ENCODE measurements around the gene SSH2. TPM values are rescaled to one million over a fixed set of nuclear protein-coding genes. Genes with fewer than 3 reads are reported as not detected.
"Not testable (repeated sequence)": the region's sequence is repeated elsewhere in the genome, so short reads cannot be mapped to it uniquely, and the experiment has no call there.

Gene SSH2
- total RNA-seq, 1 experiment from 2014 or later = 2.8 TPM

- H3K9me3 ChIP-seq = no peaks in the 10 kb centered on the region
- H3K27me3 ChIP-seq = no peaks in the 10 kb centered on the region
- no peak overlapping the region for H3K4me3 ChIP-seq
- H3K36me3 ChIP-seq = peaks cover 5% of the 10 kb centered on the region; the same call in 1 of the 2 replicates
- no peak for DNase-seq
These were observed 260.8 kb downstream of the SSH2 start for GRCh38 chr17:29669266-29669665.

- H3K27me3 ChIP-seq = no peaks in the 10 kb centered on the region
- DNase-seq = no peak
- no peaks in the 10 kb centered on the region for H3K9me3 ChIP-seq
- H3K36me3 ChIP-seq = peaks cover 5% of the 10 kb centered on the region; the same call in 1 of the 2 replicates
- H3K4me3 ChIP-seq = no peak overlapping the region
These were observed 262.1 kb downstream of the SSH2 start for GRCh38 chr17:29667969-29668368.

GRCh38 chr17:29665481-29665810, 264.6 kb downstream of the SSH2 start:
- H3K27me3 ChIP-seq = no peaks in the 10 kb centered on the region
- H3K9me3 ChIP-seq = no peaks in the 10 kb centered on the region
- no peak overlapping the region for H3K4me3 ChIP-seq
- no peak for DNase-seq
- H3K36me3 ChIP-seq = peaks cover 5% of the 10 kb centered on the region; the same call in 1 of the 2 replicates

- no peaks in the 10 kb centered on the region for H3K27me3 ChIP-seq
- no peak overlapping the region for H3K4me3 ChIP-seq
- no peak for DNase-seq
- peaks cover 5% of the 10 kb centered on the region; the same call in 1 of the 2 replicates for H3K36me3 ChIP-seq
- H3K9me3 ChIP-seq = no peaks in the 10 kb centered on the region
These were observed 265.1 kb downstream of the SSH2 start for GRCh38 chr17:29664743-29665480.

GRCh38 chr17:29663155-29663554, 266.9 kb downstream of the SSH2 start:
- H3K27me3 ChIP-seq = no peaks in the 10 kb centered on the region
- DNase-seq = no peak
- H3K4me3 ChIP-seq = no peak overlapping the region
- H3K36me3 ChIP-seq = peaks cover 5% of the 10 kb centered on the region; the same call in 1 of the 2 replicates
- H3K9me3 ChIP-seq = no peaks in the 10 kb centered on the region

GRCh38 chr17:29661213-29661612, 268.8 kb downstream of the SSH2 start:
- Histone ChIP-seq H3K27me3 (no peaks in the 10 kb centered on the region), H3K9me3 (no peaks in the 10 kb centered on the region), H3K36me3 (no peaks in the 10 kb centered on the region), H3K4me3 (no peak overlapping the region)
- no peak for DNase-seq

- no peak for DNase-seq
- H3K9me3 ChIP-seq = no peaks in the 10 kb centered on the region
- no peak overlapping the region for H3K4me3 ChIP-seq
- H3K36me3 ChIP-seq = no peaks in the 10 kb centered on the region
- H3K27me3 ChIP-seq = no peaks in the 10 kb centered on the region
These were observed 270.9 kb downstream of the SSH2 start for GRCh38 chr17:29659155-29659554.

- Histone ChIP-seq H3K27me3 (no peaks in the 10 kb centered on the region), H3K36me3 (no peaks in the 10 kb centered on the region), H3K4me3 (no peak overlapping the region), H3K9me3 (no peaks in the 10 kb centered on the region)
- no peak for DNase-seq
These were observed 274.7 kb downstream of the SSH2 start for GRCh38 chr17:29655323-29655722.

GRCh38 chr17:29653995-29654714, 275.9 kb downstream of the SSH2 start:
- Histone ChIP-seq H3K36me3 (no peaks in the 10 kb centered on the region), H3K27me3 (no peaks in the 10 kb centered on the region), H3K9me3 (no peaks in the 10 kb centered on the region), H3K4me3 (no peak overlapping the region)
- no peak for DNase-seq

GRCh38 chr17:29652976-29653375, 277.1 kb downstream of the SSH2 start:
- no peak overlapping the region for H3K4me3 ChIP-seq
- no peaks in the 10 kb centered on the region for H3K27me3 ChIP-seq
- no peaks in the 10 kb centered on the region for H3K9me3 ChIP-seq
- DNase-seq = no peak
- no peaks in the 10 kb centered on the region for H3K36me3 ChIP-seq

GRCh38 chr17:29651913-29652312, 278.1 kb downstream of the SSH2 start:
- H3K9me3 ChIP-seq, H3K4me3 ChIP-seq, DNase-seq, H3K27me3 ChIP-seq, H3K36me3 ChIP-seq: not testable (repeated sequence)

GRCh38 chr17:29650396-29650795, 279.6 kb downstream of the SSH2 start:
- Histone ChIP-seq H3K36me3 (no peaks in the 10 kb centered on the region), H3K9me3 (no peaks in the 10 kb centered on the region), H3K4me3 (no peak overlapping the region), H3K27me3 (no peaks in the 10 kb centered on the region)
- DNase-seq = no peak

- no peak for DNase-seq
- H3K27me3 ChIP-seq = no peaks in the 10 kb centered on the region
- no peaks in the 10 kb centered on the region for H3K9me3 ChIP-seq
- H3K36me3 ChIP-seq = no peaks in the 10 kb centered on the region
- H3K4me3 ChIP-seq = no peak overlapping the region
These were observed 280.7 kb downstream of the SSH2 start for GRCh38 chr17:29649359-29649758.

GRCh38 chr17:29648005-29648404, 282.0 kb downstream of the SSH2 start:
- no peaks in the 10 kb centered on the region for H3K36me3 ChIP-seq
- no peak for DNase-seq
- H3K9me3 ChIP-seq = no peaks in the 10 kb centered on the region
- no peak overlapping the region for H3K4me3 ChIP-seq
- H3K27me3 ChIP-seq = no peaks in the 10 kb centered on the region

GRCh38 chr17:29645515-29646051, 284.4 kb downstream of the SSH2 start:
- DNase-seq = peak; percentile 87
- Histone ChIP-seq H3K27me3 (no peaks in the 10 kb centered on the region), H3K36me3 (no peaks in the 10 kb centered on the region), H3K4me3 (no peak overlapping the region), H3K9me3 (no peaks in the 10 kb centered on the region)

- H3K27me3 ChIP-seq = no peaks in the 10 kb centered on the region
- no peak for DNase-seq
- H3K4me3 ChIP-seq = no peak overlapping the region
- no peaks in the 10 kb centered on the region for H3K36me3 ChIP-seq
- H3K9me3 ChIP-seq = no peaks in the 10 kb centered on the region
These were observed 286.2 kb downstream of the SSH2 start for GRCh38 chr17:29643817-29644160.

GRCh38 chr17:29642171-29642611, 287.8 kb downstream of the SSH2 start:
- H3K4me3 ChIP-seq = no peak overlapping the region
- no peaks in the 10 kb centered on the region for H3K36me3 ChIP-seq
- H3K9me3 ChIP-seq = no peaks in the 10 kb centered on the region
- no peaks in the 10 kb centered on the region for H3K27me3 ChIP-seq
- no peak for DNase-seq

All from MG63 (cell line).